GM19468 (cell line): ENCODE measurements around the gene UNC13B.
A peak's percentile ranks its signal among the peaks of the same experiment; 100 is the strongest.
"Not testable (repeated sequence)": the region's sequence is repeated elsewhere in the genome, so short reads cannot be mapped to it uniquely, and the experiment has no call there.

Experiments used
- ATAC-seq: cut with Tn5 transposase; IDR thresholded peaks from one replicate; pipeline ENCODE4 v1.9.1; 2021; ENCODE audit warnings: mild to moderate bottlenecking, moderate library complexity, moderate number of reproducible peaks; ENCODE audit not compliant: unreplicated experiment; ENCODE audit errors: extremely low read depth

Gene UNC13B

DNA sequence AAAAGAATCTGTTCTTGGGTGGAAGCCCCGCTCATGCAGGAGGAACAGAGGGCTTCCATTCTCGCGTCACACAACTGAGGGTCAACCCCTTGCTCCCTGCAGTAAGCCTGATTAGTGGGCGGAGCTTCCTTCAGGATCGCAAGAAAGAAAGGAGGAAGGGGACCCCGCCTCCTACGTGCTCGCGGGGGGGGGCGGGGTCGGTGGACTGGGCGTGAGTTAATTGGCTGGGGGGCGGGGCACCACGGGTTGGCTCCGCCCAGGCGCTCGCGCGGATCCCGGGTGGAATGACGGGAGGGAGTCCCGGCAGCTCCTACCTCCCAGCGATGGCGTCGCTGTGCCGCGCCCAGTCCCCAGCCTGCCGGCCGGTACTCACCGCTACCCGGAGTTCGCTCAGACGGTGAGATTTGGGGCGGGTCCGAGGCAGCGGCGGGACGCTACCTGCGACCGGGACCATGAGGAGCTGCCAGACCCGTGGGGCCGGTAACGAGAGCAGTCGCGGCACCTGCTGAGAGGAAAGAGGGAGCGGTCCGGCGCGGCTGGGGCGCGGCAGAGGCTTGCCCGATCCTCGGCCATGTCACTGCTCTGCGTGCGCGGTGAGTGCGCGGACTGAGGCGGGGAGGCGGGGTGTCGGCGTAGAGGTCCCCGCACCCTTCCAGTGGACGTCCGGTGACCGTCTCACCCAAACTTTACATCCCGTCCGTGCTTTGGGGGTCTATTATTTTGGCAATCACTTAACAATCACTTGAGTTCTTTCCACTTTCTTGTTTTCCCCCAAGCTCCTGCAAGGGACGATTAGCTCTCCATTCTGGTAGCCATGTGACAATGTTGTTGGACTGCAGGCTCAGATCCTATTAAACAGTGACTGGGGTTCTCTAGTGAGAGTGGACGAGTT lies at the start of gene UNC13B:
Gene UNC13B (plus strand): TSS at position 297 of the 892 bp plus-strand sequence. CDS start 275 bp downstream, at position 572.
- ATAC-seq: no peak

DNA sequence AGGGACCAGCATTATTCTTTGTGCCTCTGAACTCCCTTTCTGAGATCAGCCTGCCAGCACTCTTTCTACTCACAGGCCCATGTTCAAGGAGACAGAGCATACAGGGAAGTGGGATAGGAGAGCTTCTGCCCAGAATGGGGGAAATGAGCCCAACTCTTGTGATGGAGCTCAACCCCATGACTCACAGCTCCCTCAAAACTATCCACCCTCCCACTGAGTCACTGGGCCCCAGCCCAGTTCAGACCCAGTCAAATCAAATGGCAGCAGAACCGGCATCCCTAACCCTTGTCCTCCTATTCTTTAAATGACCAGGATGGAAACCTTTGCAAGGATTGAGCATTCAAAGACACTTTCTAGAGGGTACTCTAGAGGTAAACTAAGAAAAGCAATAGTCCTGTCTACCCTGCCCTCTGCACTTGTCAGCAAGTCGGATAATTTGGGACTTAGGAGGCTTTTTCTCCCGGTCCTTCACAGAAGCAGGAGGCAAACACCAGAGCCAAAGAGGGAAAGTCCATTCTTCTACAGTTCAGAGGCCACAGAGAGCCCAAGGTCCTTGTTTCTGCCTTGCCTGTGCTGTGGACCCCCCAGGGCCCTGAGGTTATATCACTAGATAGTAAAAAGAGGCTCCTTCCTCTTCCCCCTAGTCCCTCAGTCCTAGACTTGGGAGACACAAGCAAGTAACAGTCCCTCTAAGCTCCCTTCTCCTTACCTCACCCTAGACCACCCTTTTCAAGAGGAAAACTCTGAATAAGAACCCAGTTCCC lies 49.4 kb upstream of the UNC13B start:
- ATAC-seq: no peak

DNA sequence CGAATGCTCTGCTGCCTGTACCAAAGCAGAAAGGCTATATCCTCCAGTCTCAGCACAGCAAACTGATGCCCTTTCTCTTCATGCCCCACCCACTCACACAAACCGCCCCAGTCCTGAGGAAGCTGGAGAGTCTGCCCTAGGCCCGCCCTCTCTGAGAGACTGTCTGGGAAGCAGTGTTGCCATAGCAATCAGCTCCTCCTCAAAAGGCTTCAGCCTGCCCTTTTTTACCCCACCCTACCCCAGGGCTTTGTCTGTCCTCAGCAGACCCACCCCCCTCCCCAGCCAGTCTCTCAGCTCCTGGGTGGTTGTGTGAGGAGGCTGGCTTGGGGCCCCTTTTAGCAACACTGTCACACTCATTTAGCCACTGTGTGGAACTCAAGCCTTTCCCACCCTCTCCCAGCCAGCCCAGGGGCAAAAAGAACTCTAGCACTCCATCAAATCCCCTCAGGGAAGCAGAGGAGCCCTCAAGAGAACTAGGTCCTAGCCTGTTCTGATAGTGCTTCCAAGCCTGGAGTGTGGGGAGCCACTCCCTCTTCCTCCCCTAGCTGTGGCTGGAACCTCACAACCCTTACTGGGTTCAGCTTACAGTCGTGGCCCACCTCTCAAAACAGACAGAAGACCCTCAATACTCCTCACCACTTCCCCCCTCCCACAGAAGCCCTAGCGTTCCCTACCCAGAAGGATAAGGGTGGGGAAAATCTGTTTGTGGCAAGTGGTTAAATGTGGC lies 47.5 kb upstream of the UNC13B start:
- ATAC-seq: no peak

DNA sequence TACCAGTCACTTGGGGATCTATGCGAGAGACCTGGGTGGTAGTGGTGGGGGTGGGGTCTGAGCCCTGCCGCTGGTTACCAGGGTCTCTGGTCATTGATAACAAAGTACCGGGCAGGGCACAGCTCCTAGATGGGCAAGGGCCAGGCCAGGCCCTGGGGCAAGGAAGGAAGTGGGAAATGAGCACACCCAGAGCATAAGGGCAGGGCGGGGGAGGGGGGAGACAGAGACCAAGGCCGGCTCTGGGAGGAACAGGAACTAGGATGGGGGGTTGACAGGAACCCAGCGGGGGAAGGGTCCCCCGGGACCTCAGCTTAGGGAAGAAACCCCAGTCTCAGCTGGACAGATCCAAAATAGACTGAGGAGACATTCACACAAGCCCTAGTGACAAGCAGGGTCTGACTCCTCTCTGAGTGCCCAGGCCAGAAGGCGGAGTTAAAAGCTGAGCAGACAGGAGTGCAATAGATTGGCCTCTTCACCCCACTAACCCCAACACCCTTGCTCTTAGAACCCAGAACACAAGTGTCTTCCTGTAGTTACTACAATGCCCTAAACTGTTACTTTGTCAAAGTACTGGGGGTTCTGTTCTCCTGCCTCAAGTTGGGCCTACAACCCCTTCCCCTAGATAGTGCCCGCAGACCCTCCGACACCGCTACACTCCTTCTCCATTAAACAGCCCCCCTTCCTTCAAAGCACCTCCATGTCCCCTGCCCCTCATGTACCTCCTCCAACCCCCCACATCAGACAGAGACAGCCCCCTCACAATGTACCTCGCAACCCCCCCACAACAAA lies 46.8 kb upstream of the UNC13B start:
- ATAC-seq: no peak

DNA sequence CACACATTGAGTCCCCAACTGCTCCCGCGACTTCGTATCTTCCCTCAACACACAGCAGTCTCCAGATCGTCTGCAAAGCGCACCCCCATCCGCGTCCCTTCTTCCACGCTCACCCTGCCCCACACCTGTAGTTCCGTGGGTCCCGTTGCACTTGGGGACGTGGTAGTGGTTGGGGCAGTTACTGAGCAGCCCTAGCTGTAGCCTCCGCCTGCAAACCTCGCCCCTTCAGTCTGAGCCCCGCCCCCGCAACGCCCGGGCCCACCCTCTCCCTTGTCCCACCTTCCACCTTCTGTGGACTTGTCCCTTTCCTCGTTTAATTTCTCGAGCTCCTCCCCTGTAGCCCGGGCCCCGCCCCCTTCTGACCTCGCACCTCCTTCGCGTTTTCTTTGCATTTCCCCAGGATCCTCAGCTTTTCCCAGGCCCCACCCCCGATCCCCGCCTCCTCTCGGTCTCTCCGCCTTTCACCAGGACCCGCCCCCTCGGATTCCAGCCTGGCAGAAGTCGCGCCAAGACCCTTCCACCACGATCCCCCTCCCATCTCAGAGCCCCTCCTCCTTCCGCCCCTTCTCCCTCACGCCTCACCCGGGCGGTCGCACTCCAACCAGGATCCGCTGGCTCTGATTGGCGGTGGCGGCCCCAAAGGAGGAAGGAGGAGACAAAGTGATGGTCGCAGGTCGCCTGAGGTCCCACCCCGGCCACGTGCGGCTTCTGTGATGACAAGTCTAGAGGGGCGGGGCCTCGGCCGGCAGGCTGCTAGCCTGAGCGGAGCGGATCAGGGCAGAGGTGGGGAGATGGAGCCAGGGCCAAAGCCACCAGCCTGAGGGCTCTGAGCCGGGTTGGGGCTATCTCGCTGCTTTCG lies 45.9 kb upstream of the UNC13B start, which contains the start of gene ATOSB:
Gene ATOSB (minus strand): TSS at position 183 of the 859 bp plus-strand sequence. CDS start 7,588 bp downstream, outside the sequence.
- ATAC-seq: peak; percentile 40

DNA sequence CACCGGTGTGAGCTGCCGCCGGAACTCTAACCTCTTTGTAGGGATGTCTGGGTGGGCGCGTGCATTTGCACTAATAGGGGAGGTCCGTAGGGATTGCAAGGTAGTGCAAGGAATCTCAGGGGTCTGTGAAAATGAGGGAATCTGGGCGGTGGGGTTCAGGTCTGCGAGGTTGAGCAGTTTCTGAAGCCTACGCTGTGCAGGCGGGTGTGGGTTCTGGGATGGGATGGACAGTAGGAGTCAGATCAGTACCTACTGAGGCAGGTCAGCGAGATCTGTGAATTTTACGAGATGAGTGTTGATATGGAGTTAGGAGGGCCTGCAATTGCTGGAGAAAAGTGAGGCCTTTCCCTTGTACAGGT lies 45.3 kb upstream of the UNC13B start:
- no peak for ATAC-seq

DNA sequence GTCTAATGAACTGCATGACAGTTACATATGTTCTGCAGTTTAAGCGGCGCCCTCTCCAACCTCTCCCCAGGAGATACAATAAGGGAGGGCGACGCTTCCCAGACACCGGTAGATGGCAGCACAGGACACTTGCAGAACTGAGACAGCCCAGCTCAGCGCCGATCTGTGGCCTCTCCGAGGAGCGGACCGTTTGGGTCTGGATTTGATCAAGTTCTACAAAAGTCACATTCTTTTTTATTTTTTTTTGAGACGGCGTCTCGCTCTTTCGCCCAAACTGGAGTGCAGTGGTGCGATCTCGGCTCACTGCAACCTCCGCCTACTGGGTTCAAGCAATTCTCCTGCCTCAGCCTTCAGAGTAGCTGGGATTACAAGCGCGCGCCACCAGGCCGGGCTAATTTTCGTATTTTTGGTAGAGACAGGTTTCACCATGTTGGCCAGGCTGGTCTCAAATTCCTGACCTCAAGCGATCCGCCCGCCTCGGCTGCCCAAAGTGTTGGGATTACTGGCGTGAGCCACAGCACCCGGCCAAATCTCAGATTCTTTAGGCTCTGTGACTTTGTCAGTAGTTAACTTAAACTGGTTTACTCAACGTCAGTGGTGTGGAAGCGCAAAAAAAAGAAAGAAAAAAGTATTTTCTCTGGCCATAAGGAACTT lies 44.8 kb upstream of the UNC13B start:
- ATAC-seq: no peak

DNA sequence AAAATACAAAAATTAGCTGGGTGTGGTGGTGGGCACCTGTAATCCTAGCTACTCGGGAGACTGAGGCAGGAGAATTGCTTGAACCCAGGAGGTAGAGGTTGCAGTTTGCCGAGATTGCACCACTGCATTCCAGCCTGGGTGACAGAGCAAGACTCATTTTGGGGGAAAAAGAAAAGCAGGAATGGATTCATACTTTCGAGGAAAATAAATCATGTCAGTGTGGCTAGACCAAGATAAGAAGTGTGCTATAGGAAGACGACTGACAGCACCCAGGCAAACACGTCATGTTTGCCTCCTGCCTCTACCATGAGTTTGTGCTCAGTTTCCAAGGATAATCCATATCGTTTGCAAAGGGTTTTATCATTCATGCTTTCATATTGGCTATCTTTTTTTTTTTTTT lies 26.9 kb upstream of the UNC13B start:
- no peak for ATAC-seq

DNA sequence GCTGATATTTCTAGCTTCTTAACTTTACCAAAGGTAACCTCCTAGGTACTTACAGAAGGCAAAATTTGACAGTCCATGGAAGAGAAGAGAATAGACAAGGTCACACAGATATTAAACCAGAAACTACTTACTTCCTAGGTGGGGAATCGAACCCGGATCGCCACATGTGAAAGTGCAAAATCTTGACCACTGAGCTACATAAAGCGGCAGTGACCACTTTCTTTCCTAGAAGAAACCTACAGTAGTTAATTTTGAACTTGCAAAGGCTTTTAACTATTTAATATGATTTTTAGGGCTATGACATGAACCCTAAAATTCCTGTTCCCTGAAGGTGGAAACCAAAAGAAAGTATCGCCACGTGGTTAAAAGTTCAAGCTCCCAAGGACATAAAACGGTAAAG lies 25.8 kb upstream of the UNC13B start:
- no peak for ATAC-seq

DNA sequence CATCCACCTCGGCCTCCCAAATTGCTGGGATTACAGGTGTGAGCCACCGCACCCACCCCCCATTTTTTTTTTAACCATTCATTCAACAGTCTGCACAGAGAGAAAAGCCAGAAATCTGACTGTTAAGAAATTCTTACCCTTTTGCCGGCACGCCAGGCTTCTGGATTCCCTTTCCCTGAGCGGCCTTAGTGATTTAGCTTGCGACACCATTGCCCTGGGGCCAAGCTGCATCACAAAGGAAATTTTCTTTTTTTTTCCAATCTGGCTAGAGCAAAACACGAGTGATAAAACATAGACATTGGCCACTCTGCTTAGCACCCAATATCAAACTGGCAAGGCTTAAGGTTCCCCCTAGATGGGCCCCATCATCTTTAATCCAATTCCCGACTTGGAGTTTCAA lies 24.9 kb upstream of the UNC13B start:
- no peak for ATAC-seq

DNA sequence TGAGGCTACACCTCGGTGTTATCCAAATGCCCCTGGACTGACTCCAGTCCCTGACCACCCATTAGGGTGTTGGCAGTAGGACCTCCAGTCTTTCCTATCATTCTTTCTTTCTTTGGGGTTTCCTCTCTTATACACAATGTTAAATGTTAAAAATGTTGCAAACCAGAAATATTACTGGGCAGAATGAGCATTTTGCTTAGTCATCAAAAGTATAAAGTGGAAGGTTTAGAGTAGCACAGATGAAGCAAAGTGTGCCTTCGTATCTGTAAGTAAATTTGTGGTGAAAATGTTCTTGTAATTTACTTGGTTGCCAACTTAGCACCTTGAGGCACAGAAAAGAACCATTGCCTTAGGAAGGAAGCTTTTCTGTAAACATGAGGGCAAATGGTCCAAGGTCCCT lies 21.7 kb upstream of the UNC13B start:
- no peak for ATAC-seq

DNA sequence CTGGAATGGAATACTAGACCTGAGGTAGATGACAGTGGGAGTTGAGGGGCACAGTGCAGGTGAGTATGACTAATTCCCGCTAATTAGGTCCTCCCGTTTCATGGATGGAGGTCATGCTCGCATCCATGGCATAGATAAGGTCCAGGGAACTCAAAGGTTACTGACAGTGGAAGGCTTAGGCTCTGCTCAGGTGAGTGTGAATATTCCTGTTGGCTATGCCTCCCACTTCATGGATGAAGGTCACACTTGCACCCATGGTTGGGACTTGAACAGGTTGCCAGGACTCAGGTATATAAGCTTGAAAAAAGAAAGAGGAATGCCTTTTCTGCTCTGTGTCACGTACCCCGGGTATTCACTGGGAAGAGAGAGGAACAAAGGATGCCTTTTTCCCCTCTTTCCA lies 19.8 kb upstream of the UNC13B start:
- no peak for ATAC-seq

DNA sequence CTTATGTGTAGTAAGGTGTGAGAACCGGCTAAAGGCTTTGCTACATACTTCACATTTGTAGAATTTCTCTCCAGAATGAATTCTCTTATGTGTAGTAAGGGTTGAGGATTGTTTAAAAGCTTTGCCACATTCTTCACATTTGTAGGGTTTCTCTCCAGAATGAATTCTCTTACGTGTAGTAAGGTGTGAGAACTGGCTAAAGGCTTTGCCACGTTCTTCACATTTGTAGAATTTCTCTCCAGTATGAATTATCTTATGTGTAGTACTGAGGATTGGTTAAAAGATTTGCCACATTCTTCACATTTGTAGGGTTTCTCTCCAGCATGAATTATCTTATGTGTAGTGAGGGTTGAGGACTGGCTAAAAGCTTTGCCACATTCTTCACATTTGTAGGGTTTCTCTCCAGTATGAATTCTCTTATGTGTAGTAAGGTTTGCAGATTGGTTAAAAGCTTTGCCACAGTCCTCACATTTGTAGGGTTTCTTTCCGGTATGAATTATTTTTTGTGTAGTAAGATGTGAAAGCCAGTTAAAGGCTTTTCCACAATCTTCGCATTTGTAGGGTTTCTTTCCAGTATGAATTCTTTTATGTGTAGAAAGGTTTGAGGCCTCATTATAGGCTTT lies 13.8 kb upstream of the UNC13B start:
- ATAC-seq: not testable (repeated sequence)

DNA sequence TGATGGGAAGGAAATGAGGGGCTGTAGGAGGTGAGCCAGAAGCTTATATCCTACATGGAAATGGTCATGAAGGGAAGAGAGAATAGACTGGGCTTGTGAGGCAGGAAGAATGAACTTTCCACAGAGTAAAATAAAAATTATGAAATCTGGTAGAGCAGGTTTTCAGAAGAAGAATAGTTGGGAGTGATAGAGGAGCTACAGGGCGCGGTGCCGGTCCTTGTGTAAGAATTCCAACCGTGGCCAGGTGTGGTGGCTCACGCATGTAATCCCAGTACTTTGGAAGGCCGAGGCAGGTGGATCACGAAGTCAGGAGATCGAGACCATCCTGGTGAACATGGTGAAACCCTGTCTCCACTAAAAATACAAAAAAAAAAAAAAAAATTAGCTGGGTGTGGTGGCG lies 8.9 kb upstream of the UNC13B start:
- ATAC-seq: no peak

DNA sequence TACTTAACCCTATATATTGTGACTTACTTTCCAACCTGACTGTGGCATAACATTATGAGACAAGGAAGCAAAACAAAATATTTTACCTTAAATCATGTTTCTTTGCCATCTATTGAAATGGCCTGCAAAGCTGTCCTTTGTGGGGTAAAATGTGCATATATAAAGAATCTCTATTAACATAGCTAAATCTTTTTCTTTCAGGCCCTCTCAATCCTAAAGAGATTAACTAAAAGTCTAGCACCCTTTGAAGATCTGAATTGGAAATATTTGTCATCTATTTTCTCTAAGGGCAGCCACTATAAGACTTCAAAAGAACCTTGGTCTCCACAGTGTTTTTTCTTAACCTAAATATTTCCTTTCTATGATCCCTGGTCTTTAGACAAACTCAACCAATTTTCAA lies 5.0 kb upstream of the UNC13B start:
- ATAC-seq: no peak

DNA sequence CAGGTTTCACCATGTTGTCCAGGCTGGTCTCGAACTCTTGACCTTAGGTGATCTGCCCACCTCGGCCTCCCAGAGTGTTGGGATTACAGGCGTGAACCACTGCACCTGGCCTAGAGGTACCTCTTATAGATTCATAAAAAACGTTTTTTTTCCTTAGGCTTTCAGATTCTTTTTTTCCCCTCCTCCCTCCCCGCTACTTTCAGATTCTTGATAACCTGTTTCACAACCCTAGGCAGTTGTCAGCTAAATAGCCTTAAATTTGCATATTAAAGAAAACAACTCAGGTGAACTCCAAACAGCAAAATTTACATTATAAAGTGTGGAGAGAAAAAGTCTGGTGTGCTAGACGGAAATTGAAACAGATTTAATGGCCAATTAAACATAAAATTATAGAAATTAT lies 4.0 kb upstream of the UNC13B start:
- ATAC-seq: not testable (repeated sequence)

DNA sequence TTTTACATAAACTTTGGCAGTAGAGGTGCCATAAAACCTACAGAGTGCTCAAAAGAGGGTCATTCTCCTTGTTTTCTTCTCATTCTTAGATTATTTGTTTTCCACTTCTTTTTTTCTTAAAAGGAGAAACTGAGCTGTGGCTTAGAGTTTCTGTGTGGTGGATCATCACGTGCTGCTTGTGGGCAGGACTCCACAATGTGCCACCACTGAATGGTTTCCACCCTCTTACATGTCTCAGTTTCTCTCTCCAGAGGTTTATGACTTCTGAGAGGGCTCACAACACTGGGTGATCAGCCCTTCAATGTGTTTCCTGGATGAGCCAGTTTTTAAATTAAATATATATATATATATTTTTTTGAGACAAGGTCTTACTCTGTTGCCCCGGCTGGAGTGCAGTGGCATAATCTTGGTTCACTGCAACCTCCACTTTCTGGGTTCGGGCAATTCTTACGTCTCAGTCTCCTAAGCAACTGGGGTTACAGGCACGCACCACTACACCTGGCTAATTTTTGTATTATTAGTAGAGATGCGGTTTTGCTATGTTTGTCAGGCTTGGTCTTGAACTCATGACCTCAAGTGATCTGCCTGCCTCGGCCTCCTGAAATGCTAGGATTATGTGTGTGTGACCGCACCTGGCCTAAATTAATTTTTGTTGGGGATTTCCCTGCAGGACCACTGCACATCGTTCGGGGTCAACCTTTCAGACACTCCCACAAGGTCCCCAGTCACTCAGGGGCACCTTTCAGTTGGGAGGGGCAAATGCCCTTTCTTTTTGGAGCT lies 3.1 kb upstream of the UNC13B start:
- no peak for ATAC-seq
